Activated B cell treated with CpG ODN at 0.5 μM for 24 hours (primary cell): ENCODE measurements around the gene TUBA1B. TPM values are rescaled to one million over a fixed set of nuclear protein-coding genes. Genes with fewer than 3 reads are reported as not detected.

Experiments used
- ATAC-seq: fragments of 200-7000 bp; cut with Tn5 transposase; one replicate; pipeline ENCODE4 v1.10.0; 2021; ENCODE audit warnings: low read depth, mild to moderate bottlenecking, moderate library complexity
- CTCF ChIA-PET: fragments of 350-600 bp; sonication (Branson Sonifier 250); formaldehyde crosslinking; loops from one replicate; lab custom pipeline; 2021; ENCODE audit warnings: antibody characterized with exemption; lab: Charles Lee
- POLR2A ChIA-PET: fragments of 350-600 bp; sonication (Branson Sonifier 250); formaldehyde crosslinking; loops from one replicate; lab custom pipeline; 2021; ENCODE audit warnings: antibody characterized with exemption; lab: Charles Lee
- DNase-seq: peaks from one replicate; pipeline ENCODE4 v3.0.0; 2022
- H3K27ac Mint-ChIP-seq: one replicate; pipeline ENCODE4 v1.8.0; 2020; ENCODE audit warnings: mixed read lengths
- H3K27me3 Mint-ChIP-seq: one replicate; pipeline ENCODE4 v1.8.0; 2021; ENCODE audit warnings: mixed read lengths
- H3K36me3 Mint-ChIP-seq: one replicate; pipeline ENCODE4 v1.8.0; 2021; ENCODE audit warnings: low read depth, mixed read lengths
- H3K4me1 Mint-ChIP-seq: one replicate; pipeline ENCODE4 v1.8.0; 2021; ENCODE audit warnings: mixed read lengths
- H3K4me3 Mint-ChIP-seq: one replicate; pipeline ENCODE4 v1.8.0; 2020; ENCODE audit warnings: mild to moderate bottlenecking, mixed read lengths
- H3K9me3 Mint-ChIP-seq: one replicate; pipeline ENCODE4 v1.8.0; 2020; ENCODE audit warnings: mixed read lengths
- CTCF ChIP-seq: fragments of 200-600 bp; IDR thresholded peaks from one replicate; pipeline ENCODE4 v1.8.0; 2022; ENCODE audit warnings: antibody characterized with exemption, mild to moderate bottlenecking
- intact Hi-C: fragments of 100-400 bp; cut with micrococcal nuclease; formaldehyde crosslinking; loops from one replicate; pipeline ENCODE4 v1.15.1; 2024
- total RNA-seq: library from RNA; stranded (reverse); gene quantifications from 2 replicates; pipeline ENCODE4 v1.2.3, GENCODE V29; 2022

TUBA1B gene
- total RNA-seq, 1 donor from 2014 or later: 916 TPM

- ATAC-seq: no peak
- peaks cover 11% of the 10 kb centered on the region for H3K36me3 Mint-ChIP-seq
- no peak for DNase-seq
- H3K9me3 Mint-ChIP-seq: no peaks in the 10 kb centered on the region
- ChIA-PET POLR2A (interaction anchor here (0.7 to 2.0 kb wide), 6 partner anchors 14 to 39 kb away, joined by 3 to 7 read pairs (median 4); partner anchors contain the start of gene RHEBL1), CTCF (interaction anchor here (1.0 to 6.5 kb wide), 6 partner anchors 14 to 240 kb away, joined by 5 to 79 read pairs (median 14); partner anchors contain the start of gene RHEBL1)
- TF ChIP-seq CTCF: no peak
- intact Hi-C loops: loop anchor here (1.0 to 5.0 kb wide), 3 partner anchors 29 to 111 kb away; no protein-coding TSS in a partner anchor
- H3K27me3 Mint-ChIP-seq: peaks cover 56% of the 10 kb centered on the region
- H3K4me3 Mint-ChIP-seq: no peak overlapping the region
- H3K27ac Mint-ChIP-seq: no peak overlapping the region
- H3K4me1 Mint-ChIP-seq: peaks cover 58% of the 10 kb centered on the region
Measured at GRCh38 chr12:49092816-49093406, 38.3 kb downstream of the TUBA1B start.

- ATAC-seq (peak; percentile 48), DNase-seq (peak; percentile 53)
- Mint-ChIP-seq H3K36me3 (peaks cover 7% of the 10 kb centered on the region), H3K27ac (no peak overlapping the region), H3K4me3 (peak overlapping the region; percentile 57), H3K4me1 (peaks cover 59% of the 10 kb centered on the region), H3K9me3 (no peaks in the 10 kb centered on the region), H3K27me3 (peaks cover 56% of the 10 kb centered on the region)
- no peak for TF ChIP-seq CTCF
- POLR2A ChIA-PET: interaction anchor here (1.2 to 1.7 kb wide), 4 partner anchors 23 to 38 kb away, joined by 3 to 8 read pairs (median 5); partner anchors contain the start of genes RHEBL1 and TUBA1B
- CTCF ChIA-PET: interaction anchor here (1.0 to 6.5 kb wide), 6 partner anchors 15 to 239 kb away, joined by 5 to 79 read pairs (median 14); partner anchors contain the start of gene RHEBL1
- intact Hi-C loops: loop anchor here (1.0 to 5.0 kb wide), 3 partner anchors 28 to 110 kb away; no protein-coding TSS in a partner anchor
Measured at GRCh38 chr12:49092086-49092815, 38.9 kb downstream of the TUBA1B start.

GRCh38 chr12:49091836-49092085 is 39.4 kb downstream of the TUBA1B start:
- no peak for ATAC-seq
- POLR2A ChIA-PET: interaction anchor here (1.2 to 1.7 kb wide), 4 partner anchors 22 to 39 kb away, joined by 3 to 8 read pairs (median 5); partner anchors contain the start of genes RHEBL1 and TUBA1B
- no peaks in the 10 kb centered on the region for H3K9me3 Mint-ChIP-seq
- CTCF ChIA-PET: interaction anchor here (1.0 to 6.5 kb wide), 6 partner anchors 15 to 239 kb away, joined by 5 to 79 read pairs (median 14); partner anchors contain the start of gene RHEBL1
- TF ChIP-seq CTCF: no peak
- peaks cover 59% of the 10 kb centered on the region for H3K4me1 Mint-ChIP-seq
- intact Hi-C loops: loop anchor here (1.0 to 5.0 kb wide), 3 partner anchors 27 to 109 kb away; no protein-coding TSS in a partner anchor
- peaks cover 56% of the 10 kb centered on the region for H3K27me3 Mint-ChIP-seq
- H3K36me3 Mint-ChIP-seq: peaks cover 7% of the 10 kb centered on the region
- no peak overlapping the region for H3K27ac Mint-ChIP-seq
- no peak for DNase-seq
- no peak overlapping the region for H3K4me3 Mint-ChIP-seq

- Mint-ChIP-seq H3K9me3 (no peaks in the 10 kb centered on the region), H3K27ac (no peak overlapping the region)
Measured at GRCh38 chr12:49091056-49091835, 39.9 kb downstream of the TUBA1B start.

More at GRCh38 chr12:49091056-49091835, 39.9 kb downstream of the TUBA1B start:
- ChIA-PET CTCF (interaction anchor here (1.4 to 6.5 kb wide), 4 partner anchors 22 to 144 kb away, joined by 6 to 79 read pairs (median 14); partner anchors contain the start of gene RHEBL1), POLR2A (interaction anchor here (1.2 to 1.7 kb wide), 4 partner anchors 22 to 39 kb away, joined by 3 to 8 read pairs (median 5); partner anchors contain the start of genes RHEBL1 and TUBA1B)
- no peak for ATAC-seq
- intact Hi-C loops: loop anchor here (5.0 kb wide), 1 partner anchor 109 kb away; no protein-coding TSS in a partner anchor
- no peak for TF ChIP-seq CTCF
- H3K4me3 Mint-ChIP-seq: peak overlapping the region; percentile 41
- peaks cover 59% of the 10 kb centered on the region for H3K4me1 Mint-ChIP-seq
- H3K36me3 Mint-ChIP-seq: peaks cover 3% of the 10 kb centered on the region
- DNase-seq: no peak
- peaks cover 56% of the 10 kb centered on the region for H3K27me3 Mint-ChIP-seq
